Natural killer cell (primary cell): ENCODE data around the gene RPL37A. TPM values are rescaled to one million over a fixed set of nuclear protein-coding genes. Genes with fewer than 3 reads are reported as not detected.

ENCODE experiments used
- ATAC-seq, 3 donors: fragments of 150-1000 bp in 2 of 3; fragments of 200-7000 bp in 1 of 3; cut with Tn5 transposase; 1 replicate in 1 of 3; 2 replicates in 2 of 3; pipeline ENCODE4 v1.10.0; 2021; ENCODE audit warnings: mild to moderate bottlenecking in 2 of 3, moderate library complexity in 2 of 3
- DNase-seq, 2 donors: peaks; one replicate each; pipeline versions ENCODE4 v3.0.0 to v3.0.0-alpha.2; 2013 to 2021; ENCODE audit warnings: mixed read lengths in 1 of 2
- H3K27ac ChIP-seq: one replicate; pipeline ENCODE4 v1.5.1; 2013; ENCODE audit warnings: mild to moderate bottlenecking, low read length
- H3K27me3 ChIP-seq: one replicate; pipeline ENCODE4 v1.6.1; 2013; ENCODE audit warnings: low read length; ENCODE audit not compliant: control insufficient read depth, insufficient read depth
- H3K36me3 ChIP-seq: one replicate; pipeline ENCODE4 v1.6.1; 2013; ENCODE audit warnings: low read length; ENCODE audit not compliant: control insufficient read depth, insufficient read depth
- H3K4me1 ChIP-seq: one replicate; pipeline ENCODE4 v1.6.1; 2013; ENCODE audit warnings: low read length; ENCODE audit not compliant: control insufficient read depth, insufficient read depth
- H3K4me3 ChIP-seq: one replicate; pipeline ENCODE4 v1.5.1; 2013; ENCODE audit warnings: low read length
- H3K9me3 ChIP-seq: one replicate; pipeline ENCODE4 v1.6.1; 2013; ENCODE audit warnings: low read length; ENCODE audit not compliant: control insufficient read depth, insufficient read depth
- H3K27ac Mint-ChIP-seq, 2 donors: one replicate each; pipeline ENCODE4 v1.8.0; 2022; ENCODE audit warnings: mild to moderate bottlenecking in 2 of 2, mixed read lengths in 2 of 2, moderate library complexity in 1 of 2
- H3K27me3 Mint-ChIP-seq, 2 donors: one replicate each; pipeline ENCODE4 v1.8.0; 2022; ENCODE audit warnings: low read depth in 2 of 2, mixed read lengths in 2 of 2
- H3K36me3 Mint-ChIP-seq: one replicate; pipeline ENCODE4 v1.8.0; 2022; ENCODE audit warnings: mixed read lengths
- H3K4me1 Mint-ChIP-seq, 2 donors: one replicate each; pipeline ENCODE4 v1.8.0; 2022; ENCODE audit warnings: mixed read lengths in 2 of 2
- H3K4me3 Mint-ChIP-seq: one replicate; pipeline ENCODE4 v1.8.0; 2022; ENCODE audit warnings: mild to moderate bottlenecking, moderate library complexity, mixed read lengths
- H3K9me3 Mint-ChIP-seq, 2 donors: one replicate each; pipeline ENCODE4 v1.8.0; 2022; ENCODE audit warnings: mixed read lengths in 2 of 2
- WGBS: methylation state at CpG from one replicate; pipeline ENCODE4 v1.1.7; 2013; ENCODE audit warnings: missing lambda C conversion rate; ENCODE audit not compliant: insufficient coverage; 5-methylcytosine and 5-hydroxymethylcytosine counted together
- intact Hi-C: fragments of 100-400 bp; cut with micrococcal nuclease; formaldehyde crosslinking; loops from one replicate; pipeline ENCODE4 v1.14.2; 2022
- total RNA-seq, 4 donors: library from RNA; stranded (reverse); fragments of 120-200 nt in 1 of 4; gene quantifications; one replicate each; pipeline versions ENCODE4 v1.2.3 to v1.2.4, GENCODE V29; 2013 to 2022
- TF ChIP-seq, protein P1 (sequence below): fragments of 200-600 bp; IDR thresholded peaks from one replicate; pipeline ENCODE4 v1.8.0; 2022; ENCODE audit warnings: antibody characterized with exemption

The RPL37A gene
- total RNA-seq, 3 donors from 2014 or later (not counting 1 experiment from before 2014, with no cell fraction given) = 1,429 to 1,793 (median 1,744) TPM

DNA sequence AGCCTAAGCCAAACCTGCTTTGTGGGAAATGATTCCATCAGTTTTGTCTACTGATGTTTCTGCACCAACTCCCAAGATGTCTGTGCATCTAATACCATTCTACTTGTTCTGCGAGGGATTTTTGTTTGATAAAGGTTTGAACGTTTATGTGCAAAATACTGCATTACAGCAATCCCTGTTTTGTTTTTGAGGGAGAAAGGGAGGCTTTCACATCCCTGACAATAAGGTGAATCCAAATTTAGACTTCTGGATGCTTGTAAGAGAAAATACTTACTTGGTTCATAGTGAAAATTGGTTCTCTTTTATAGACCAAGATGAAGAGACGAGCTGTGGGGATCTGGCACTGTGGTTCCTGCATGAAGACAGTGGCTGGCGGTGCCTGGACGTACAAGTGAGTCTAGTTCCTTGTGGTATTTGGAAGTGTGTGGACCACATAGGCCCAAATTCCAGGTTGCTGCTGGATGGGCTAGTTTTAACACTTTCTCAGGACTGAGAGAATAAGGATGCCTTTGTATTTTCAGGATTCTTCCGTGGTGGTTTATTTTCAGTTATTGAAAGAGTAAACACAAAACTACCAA is 1.1 kb downstream of the RPL37A start:
- Histone ChIP-seq H3K27me3 (no peaks in the 10 kb centered on the region), H3K36me3 (peaks cover 44% of the 10 kb centered on the region), H3K9me3 (no peaks in the 10 kb centered on the region), H3K4me1 (peaks cover 19% of the 10 kb centered on the region), H3K27ac (peak overlapping the region; percentile 78), H3K4me3 (peak overlapping the region; percentile 89)
- Mint-ChIP-seq H3K36me3 (peaks cover 28% of the 10 kb centered on the region), H3K4me3 (peak overlapping the region; percentile 96), H3K9me3 (no peaks in the 10 kb centered on the region), H3K27me3 (no peaks in the 10 kb centered on the region), H3K27ac (peak overlapping the region; percentile 92 to 98), H3K4me1 (peaks cover 48 to 61% of the 10 kb centered on the region in 2 donors)
- intact Hi-C loops = loop anchor here (2.0 to 5.0 kb wide), 2 partner anchors 87 to 1687 kb away; partner anchors contain the start of gene SMARCAL1
- TF ChIP-seq, protein P1, sequence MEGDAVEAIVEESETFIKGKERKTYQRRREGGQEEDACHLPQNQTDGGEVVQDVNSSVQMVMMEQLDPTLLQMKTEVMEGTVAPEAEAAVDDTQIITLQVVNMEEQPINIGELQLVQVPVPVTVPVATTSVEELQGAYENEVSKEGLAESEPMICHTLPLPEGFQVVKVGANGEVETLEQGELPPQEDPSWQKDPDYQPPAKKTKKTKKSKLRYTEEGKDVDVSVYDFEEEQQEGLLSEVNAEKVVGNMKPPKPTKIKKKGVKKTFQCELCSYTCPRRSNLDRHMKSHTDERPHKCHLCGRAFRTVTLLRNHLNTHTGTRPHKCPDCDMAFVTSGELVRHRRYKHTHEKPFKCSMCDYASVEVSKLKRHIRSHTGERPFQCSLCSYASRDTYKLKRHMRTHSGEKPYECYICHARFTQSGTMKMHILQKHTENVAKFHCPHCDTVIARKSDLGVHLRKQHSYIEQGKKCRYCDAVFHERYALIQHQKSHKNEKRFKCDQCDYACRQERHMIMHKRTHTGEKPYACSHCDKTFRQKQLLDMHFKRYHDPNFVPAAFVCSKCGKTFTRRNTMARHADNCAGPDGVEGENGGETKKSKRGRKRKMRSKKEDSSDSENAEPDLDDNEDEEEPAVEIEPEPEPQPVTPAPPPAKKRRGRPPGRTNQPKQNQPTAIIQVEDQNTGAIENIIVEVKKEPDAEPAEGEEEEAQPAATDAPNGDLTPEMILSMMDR = no peak
- 26% methylated on average over 4 of the region's 6 CpGs for WGBS
- DNase-seq (peak in 1 of 2 donors; percentile 15), ATAC-seq (no peak)

DNA sequence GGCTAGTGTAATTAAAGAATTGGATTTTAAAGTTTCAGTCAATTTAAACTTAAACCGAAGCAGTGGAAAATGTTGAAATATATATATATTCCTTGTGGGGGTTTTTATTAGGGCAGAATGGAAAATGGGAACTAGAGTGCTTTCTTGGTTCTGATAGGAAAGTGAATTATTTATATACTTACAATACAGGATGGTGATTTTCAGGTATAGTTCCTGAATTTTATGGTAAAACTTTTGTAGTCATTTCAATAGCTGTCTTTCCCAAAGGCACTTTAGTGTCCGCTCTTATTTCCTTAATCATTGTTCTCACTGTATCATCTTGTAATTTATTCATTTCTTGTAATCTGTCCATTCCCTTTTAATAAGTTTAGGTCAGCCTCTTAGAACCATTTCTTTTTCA is 1.9 kb downstream of the RPL37A start:
- H3K27ac ChIP-seq = no peak overlapping the region

DNA sequence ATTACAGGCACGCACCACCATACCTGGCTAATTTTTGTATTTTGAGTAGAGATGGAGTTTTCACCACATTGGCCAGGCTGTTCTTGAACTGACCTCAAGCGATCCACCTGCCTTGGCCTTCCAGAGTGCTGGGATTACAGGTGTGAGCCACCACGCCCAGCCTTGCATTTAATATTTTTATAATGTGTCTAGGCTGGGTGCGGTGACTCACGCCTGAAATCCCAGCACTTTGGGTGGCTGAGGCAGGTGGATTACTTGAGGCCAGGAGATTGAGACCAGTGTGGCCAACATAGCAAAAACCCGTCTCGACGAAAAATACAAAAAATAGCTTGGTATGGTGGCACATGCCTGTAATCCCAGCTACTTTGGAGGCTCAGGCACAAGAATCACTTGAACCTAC is 3.2 kb downstream of the RPL37A start:
- H3K27me3 ChIP-seq = no peaks in the 10 kb centered on the region
- no peak overlapping the region for H3K4me3 ChIP-seq
- H3K36me3 ChIP-seq = peaks cover 48% of the 10 kb centered on the region
- no peak for ATAC-seq
- H3K27ac Mint-ChIP-seq = peak overlapping the region in 1 of 2 donors; percentile 92
- peaks cover 19% of the 10 kb centered on the region for H3K4me1 ChIP-seq
- no peak overlapping the region for H3K27ac ChIP-seq
- no peaks in the 10 kb centered on the region for H3K9me3 Mint-ChIP-seq
- no peaks in the 10 kb centered on the region for H3K27me3 Mint-ChIP-seq
- no peaks in the 10 kb centered on the region for H3K9me3 ChIP-seq
- peaks cover 28% of the 10 kb centered on the region for H3K36me3 Mint-ChIP-seq
- 94% methylated on average over 8 of the region's 8 CpGs for WGBS
- TF ChIP-seq, protein P1 = no peak
- peaks cover 56 to 67% of the 10 kb centered on the region in 2 donors for H3K4me1 Mint-ChIP-seq
- DNase-seq = no peak
- H3K4me3 Mint-ChIP-seq = no peak overlapping the region
- intact Hi-C loops = no loop called here

More for the DNA sequence above, 1.9 kb downstream of the RPL37A start:
- intact Hi-C loops = no loop called here
- Histone ChIP-seq H3K9me3 (no peaks in the 10 kb centered on the region), H3K36me3 (peaks cover 46% of the 10 kb centered on the region), H3K27me3 (no peaks in the 10 kb centered on the region), H3K4me1 (peaks cover 19% of the 10 kb centered on the region), H3K4me3 (no peak overlapping the region)
- H3K9me3 Mint-ChIP-seq = no peaks in the 10 kb centered on the region
- peak overlapping the region; percentile 96 for H3K4me3 Mint-ChIP-seq
- peaks cover 28% of the 10 kb centered on the region for H3K36me3 Mint-ChIP-seq
- ATAC-seq (no peak), DNase-seq (no peak)
- H3K4me1 Mint-ChIP-seq = peaks cover 48 to 61% of the 10 kb centered on the region in 2 donors
- H3K27me3 Mint-ChIP-seq = no peaks in the 10 kb centered on the region
- TF ChIP-seq, protein P1 = no peak
- WGBS = 90% methylated on average over 2 of the region's 2 CpGs
- peak overlapping the region; percentile 92 to 98 for H3K27ac Mint-ChIP-seq
